H1 (cell line): ENCODE data around the gene C15orf62. TPM values are rescaled to one million over a fixed set of nuclear protein-coding genes. Genes with fewer than 3 reads are reported as not detected.
A peak's percentile ranks its signal among the peaks of the same experiment; 100 is the strongest.

ENCODE experiments used
- CTCF ChIA-PET: fragments of 300-600 bp; sonication (Branson Sonifier 250); formaldehyde crosslinking; loops from one replicate; lab custom pipeline; 2021; ENCODE audit not compliant: partially characterized antibody; lab: Charles Lee
- POLR2A ChIA-PET: fragments of 300-600 bp; sonication (Branson Sonifier 250); formaldehyde crosslinking; loops from one replicate; lab custom pipeline; 2021; ENCODE audit warnings: inconsistent platforms; ENCODE audit not compliant: partially characterized antibody; lab: Charles Lee
- DNase-seq, 2 experiments: peaks; one replicate each; pipeline versions ENCODE4 v3.0.0 to v3.0.0-alpha.2; 2010 to 2022; ENCODE audit warnings: low spot score in 2 of 2, low read depth in 1 of 2, mixed read lengths in 1 of 2
- FAIRE-seq: peaks from 2 replicates; lab custom pipeline; 2011; peaks lifted over from hg19 to GRCh38; lab: Jason Lieb, UNC
- H2AFZ ChIP-seq: 2 replicates; pipeline ENCODE4 v1.8.1; 2012; ENCODE audit warnings: low read length, inconsistent platforms
- H2AK5ac ChIP-seq: 2 replicates; pipeline ENCODE4 v1.6.1; 2013; ENCODE audit warnings: low read depth, low read length
- H2BK120ac ChIP-seq: replicated peaks from 2 replicates; pipeline ENCODE3; 2013; ENCODE audit warnings: low read depth, low read length, inconsistent platforms
- H2BK12ac ChIP-seq: 2 replicates; pipeline ENCODE4 v1.6.1; 2013; ENCODE audit warnings: low read depth, low read length
- H2BK15ac ChIP-seq: 2 replicates; pipeline ENCODE4 v1.6.1; 2013; ENCODE audit warnings: low read length
- H2BK20ac ChIP-seq: 2 replicates; pipeline ENCODE4 v1.6.1; 2013; ENCODE audit warnings: low read length
- H2BK5ac ChIP-seq: 2 replicates; pipeline ENCODE4 v1.6.1; 2013; ENCODE audit warnings: low read depth, low read length
- H3K14ac ChIP-seq: 2 replicates; pipeline ENCODE4 v1.6.1; 2013; ENCODE audit warnings: inconsistent platforms; ENCODE audit not compliant: insufficient read length
- H3K18ac ChIP-seq: 2 replicates; pipeline ENCODE4 v1.6.1; 2013; ENCODE audit warnings: low read length; ENCODE audit errors: extremely low read depth
- H3K23ac ChIP-seq: 2 replicates; pipeline ENCODE4 v1.6.1; 2013; ENCODE audit warnings: inconsistent platforms; ENCODE audit not compliant: insufficient read length
- H3K23me2 ChIP-seq: 2 replicates; pipeline ENCODE4 v1.6.1; 2013; ENCODE audit warnings: low read depth, low read length
- H3K27ac ChIP-seq: 2 replicates; pipeline ENCODE4 v1.6.1; 2011; ENCODE audit warnings: low read depth, low read length, inconsistent platforms
- H3K27me3 ChIP-seq, 4 experiments: replicated peaks in 1 of 4; 1 replicate in 1 of 4; 2 replicates in 3 of 4; pipeline versions ENCODE4 v1.6.1 to v1.8.1; 2011 to 2013; ENCODE audit warnings: low read length in 3 of 4, mild to moderate bottlenecking in 3 of 4, inconsistent platforms in 2 of 4, mixed read lengths in 2 of 4, moderate library complexity in 1 of 4; ENCODE audit not compliant: control insufficient read depth in 3 of 4, insufficient read depth in 3 of 4; ENCODE audit errors: extremely low read depth in 1 of 4
- H3K36me3 ChIP-seq, 4 experiments: 2 replicates each; pipeline versions ENCODE4 v1.6.1 to v1.8.1; 2011 to 2013; ENCODE audit warnings: mild to moderate bottlenecking in 4 of 4, low read length in 3 of 4, moderate library complexity in 2 of 4, control low read depth in 1 of 4, inconsistent platforms in 1 of 4; ENCODE audit not compliant: insufficient read depth in 4 of 4, control insufficient read depth in 2 of 4
- H3K4ac ChIP-seq: replicated peaks from 2 replicates; pipeline ENCODE3; 2013; ENCODE audit warnings: low read length, low read depth, mixed read lengths, inconsistent platforms; ENCODE audit not compliant: insufficient read length
- H3K4me1 ChIP-seq, 4 experiments: replicated peaks in 1 of 4; 1 replicate in 1 of 4; 2 replicates in 3 of 4; pipeline versions ENCODE4 v1.6.1 to v1.8.1; 2011 to 2013; ENCODE audit warnings: low read length in 3 of 4, inconsistent platforms in 2 of 4, mixed read lengths in 1 of 4; ENCODE audit not compliant: insufficient read depth in 4 of 4, control insufficient read depth in 3 of 4
- H3K4me2 ChIP-seq, 2 experiments: 2 replicates each; pipeline versions ENCODE4 v1.6.1 to v1.8.1; 2011 to 2013; ENCODE audit warnings: low read depth in 2 of 2, low read length in 2 of 2, control low read depth in 1 of 2, inconsistent platforms in 1 of 2, mild to moderate bottlenecking in 1 of 2; ENCODE audit not compliant: insufficient read depth in 1 of 2
- H3K4me3 ChIP-seq, 4 experiments: fragments of 200-600, 300-600 bp in 1 of 4; sonication (generic), shearing (Covaris generic), sonication (Bioruptor Twin) in 1 of 4; 2 replicates each; pipeline versions ENCODE4 v1.5.1 to v1.8.1; 2011 to 2016; ENCODE audit warnings: low read length in 4 of 4, low read depth in 3 of 4, control low read depth in 2 of 4, inconsistent platforms in 2 of 4, mild to moderate bottlenecking in 2 of 4, mixed read lengths in 1 of 4, moderate library complexity in 1 of 4; ENCODE audit not compliant: insufficient read depth in 2 of 4; ENCODE audit errors: extremely low read depth in 1 of 4
- H3K56ac ChIP-seq: replicated peaks from 2 replicates; pipeline ENCODE3; 2013; ENCODE audit warnings: low read depth, mild to moderate bottlenecking, mixed read lengths, low read length, inconsistent platforms; ENCODE audit not compliant: insufficient read length
- H3K79me1 ChIP-seq: 2 replicates; pipeline ENCODE4 v1.6.1; 2013; ENCODE audit warnings: low read depth, low read length, control low read depth
- H3K79me2 ChIP-seq, 2 experiments: 2 replicates each; pipeline versions ENCODE4 v1.6.1 to v1.8.1; 2012 to 2013; ENCODE audit warnings: low read length in 2 of 2, mild to moderate bottlenecking in 2 of 2, inconsistent platforms in 1 of 2; ENCODE audit not compliant: insufficient read depth in 2 of 2, control insufficient read depth in 1 of 2
- H3K9ac ChIP-seq, 4 experiments: replicated peaks in 1 of 4; 1 replicate in 1 of 4; 2 replicates in 3 of 4; pipeline versions ENCODE4 v1.6.1 to v1.8.1; 2011 to 2013; ENCODE audit warnings: low read depth in 3 of 4, low read length in 3 of 4, control low read depth in 2 of 4, mild to moderate bottlenecking in 2 of 4, moderate library complexity in 2 of 4, inconsistent platforms in 1 of 4; ENCODE audit errors: extremely low read depth in 1 of 4
- H3K9me3 ChIP-seq, 2 experiments: 2 replicates each; pipeline versions ENCODE4 v1.6.1 to v1.8.1; 2012 to 2013; ENCODE audit warnings: mild to moderate bottlenecking in 2 of 2, moderate library complexity in 2 of 2, control low read depth in 1 of 2, inconsistent platforms in 1 of 2, low read depth in 1 of 2, low read length in 1 of 2, mixed read lengths in 1 of 2; ENCODE audit not compliant: insufficient read depth in 2 of 2
- H4K20me1 ChIP-seq, 2 experiments: replicated peaks in 1 of 2; 2 replicates each; pipeline versions ENCODE3 to v1.8.1; 2011 to 2013; ENCODE audit warnings: inconsistent platforms in 2 of 2, low read length in 2 of 2, mild to moderate bottlenecking in 1 of 2; ENCODE audit not compliant: insufficient read depth in 2 of 2, control insufficient read depth in 1 of 2
- H4K5ac ChIP-seq: 2 replicates; pipeline ENCODE4 v1.6.1; 2013; ENCODE audit warnings: low read length, low read depth, mixed read lengths, inconsistent platforms; ENCODE audit not compliant: insufficient read length
- H4K8ac ChIP-seq: 2 replicates; pipeline ENCODE4 v1.8.0; 2013; ENCODE audit warnings: mild to moderate bottlenecking, moderate library complexity, low read length, inconsistent platforms; ENCODE audit not compliant: insufficient read depth; ENCODE audit errors: extremely low read depth
- H4K91ac ChIP-seq: replicated peaks from 2 replicates; pipeline ENCODE3; 2013; ENCODE audit warnings: low read length, mixed read lengths, inconsistent platforms; ENCODE audit not compliant: insufficient read length
- ATF2 ChIP-seq: IDR thresholded peaks from 2 replicates; pipeline ENCODE4 v1.6.1; 2012; ENCODE audit warnings: low read length, inconsistent platforms
- CHD2 ChIP-seq: IDR thresholded peaks from 2 replicates; pipeline ENCODE4 v1.6.1; 2012; ENCODE audit warnings: low read length, improper control_type of control experiment
- E2F6 ChIP-seq: IDR thresholded peaks from 2 replicates; pipeline ENCODE4 v1.6.1; 2012; ENCODE audit warnings: inconsistent platforms
- JUND ChIP-seq: IDR thresholded peaks from 2 replicates; pipeline ENCODE4 v1.6.1; 2011; ENCODE audit warnings: mild to moderate bottlenecking, improper control_type of control experiment, low read length
- KDM1A ChIP-seq: fragments of 200-600, 300-600 bp; sonication (generic); IDR thresholded peaks from 2 replicates; pipeline ENCODE4 v1.7.1; 2016; ENCODE audit warnings: mild to moderate bottlenecking, low read length, borderline replicate concordance
- SP4 ChIP-seq: IDR thresholded peaks from 2 replicates; pipeline ENCODE4 v1.6.1; 2012; ENCODE audit warnings: low read length, inconsistent platforms
- WGBS, 2 experiments: shearing (Covaris generic) in 1 of 2; methylation state at CpG; one replicate each; pipeline versions ENCODE4 v1.1.6 to v1.1.7; 2013 to 2015; ENCODE audit warnings: low lambda C conversion rate in 2 of 2, mixed read lengths in 2 of 2, inconsistent platforms in 1 of 2, low coverage in 1 of 2, missing lambda C conversion rate in 1 of 2; ENCODE audit not compliant: insufficient replicate concordance in 2 of 2, insufficient coverage in 1 of 2, insufficient read length in 1 of 2; ENCODE audit errors: extremely low coverage in 1 of 2, missing lambda C conversion rate in 1 of 2; 5-methylcytosine and 5-hydroxymethylcytosine counted together
- polyA plus RNA-seq, 7 experiments: library from polyadenylated mRNA; depleted of rRNA in 3 of 7; stranded (reverse) in 5 of 7; unstranded in 2 of 7; fragments of >200 nt in 5 of 7; fragments of 200-250 nt in 2 of 7; gene quantifications; 1 replicate in 5 of 7; 2 replicates in 1 of 7; 4 replicates in 1 of 7; pipeline versions ENCODE4 v1.2.1 to v1.2.3, GENCODE V29; 2011 to 2013; ENCODE audit warnings: missing spikeins in 2 of 7, mixed read lengths in 2 of 7
- total RNA-seq: library from RNA; stranded (reverse); fragmentation: NEBNext Ultra II Directional; extraction: Animal tissue kit (Norgen Biotek cat#: 25700); gene quantifications from 2 replicates; pipeline ENCODE4 v1.2.1, GENCODE V29; 2021

The C15orf62 gene
- total and polyA plus RNA-seq, 2 of the 8 experiments (the other 6 are each of a cell fraction or from before 2014, with no cell fraction given): 0.06 to 0.56 TPM

- ChIA-PET POLR2A (interaction anchor here (0.6 to 2.1 kb wide), 8 partner anchors 21 to 495 kb away, joined by 3 to 7 read pairs (median 4); partner anchors contain the start of genes RAD51, SPINT1 and VPS18), CTCF (interaction anchor here (0.7 to 2.6 kb wide), 9 partner anchors 10 to 89 kb away, joined by 3 to 9 read pairs (median 5); partner anchors contain the start of gene RHOV)
- Histone ChIP-seq H2BK12ac (no peak overlapping the region), H2BK20ac (no peak overlapping the region), H3K79me1 (no peaks in the 10 kb centered on the region), H3K27ac (no peak overlapping the region; the same call in 1 of the 2 replicates), H3K9me3 (no peaks in the 10 kb centered on the region), H2AFZ (peak overlapping the region; percentile 91), H3K14ac (no peak overlapping the region), H3K4me3 (peak overlapping the region; percentile 58 to 99 (median 76)), H3K18ac (peak overlapping the region; percentile 38; the same call in 1 of the 2 replicates), H2BK120ac (no peak overlapping the region), H3K4ac (no peak overlapping the region), H4K91ac (peak overlapping the region; percentile 49), H3K79me2 (no peaks in the 10 kb centered on the region; a peak in 1 of 4 replicates), H3K27me3 (no peaks in the 10 kb centered on the region), H3K56ac (no peak overlapping the region), H3K9ac (no peak overlapping the region; a peak in 1 of 7 replicates), H3K4me2 (peak overlapping the region; percentile 85 to 91), H3K23me2 (peaks cover 9% of the 10 kb centered on the region; the same call in 1 of the 2 replicates), H3K36me3 (peaks cover 0 to 2% (median 0%) of the 10 kb centered on the region in 4 experiments; a peak in 1 of 8 replicates), H4K8ac (peak overlapping the region; percentile 29; the same call in 1 of the 2 replicates), H2BK15ac (0 out of 2 replicates have a peak overlapping the region, but pooled peaks have one; percentile 89), H4K20me1 (no peaks in the 10 kb centered on the region), H3K23ac (no peak overlapping the region), H2AK5ac (no peak overlapping the region), H3K4me1 (peaks cover 0 to 10% (median 5%) of the 10 kb centered on the region in 4 experiments; a peak in 5 of 7 replicates), H2BK5ac (peak overlapping the region; percentile 69), H4K5ac (peak overlapping the region; percentile 71)
- TF ChIP-seq ATF2: peak; percentile 93; the same call in 1 of the 2 replicates
- TF ChIP-seq SP4: no peak
- TF ChIP-seq JUND: no peak
- TF ChIP-seq E2F6: peak; percentile 40; the same call in 1 of the 2 replicates
- TF ChIP-seq CHD2: no peak
- peak; percentile 97 for TF ChIP-seq KDM1A
- 79% methylated on average over 16 of the region's 19 CpGs; no CpG with 5 or more reads in 1 of the 2 experiments for WGBS, 2 experiments
- DNase-seq (no peak), FAIRE-seq (no peak)
Observed at GRCh38 chr15:40807888-40808461, 38.2 kb downstream of the C15orf62 start.
